MG63 (cell line): Measurements from ENCODE around the gene KIF3A. TPM values are rescaled to one million over a fixed set of nuclear protein-coding genes. Genes with fewer than 3 reads are reported as not detected.

Experiments
- DNase-seq: peaks from one replicate; pipeline ENCODE4 v3.0.0-alpha.2; 2020
- H3K27me3 ChIP-seq: fragments of 250-450 bp; sonication (Bioruptor Pico); 2 replicates; pipeline ENCODE4 v1.5.1; 2020; ENCODE audit warnings: mild to moderate bottlenecking, moderate library complexity
- H3K36me3 ChIP-seq: fragments of 250-450 bp; sonication (Bioruptor Pico); 2 replicates; pipeline ENCODE4 v1.5.1; 2020; ENCODE audit warnings: mild to moderate bottlenecking, moderate library complexity
- H3K4me3 ChIP-seq: fragments of 250-450 bp; sonication (Bioruptor Pico); 2 replicates; pipeline ENCODE4 v1.5.1; 2020; ENCODE audit warnings: mild to moderate bottlenecking, moderate library complexity
- H3K9me3 ChIP-seq: fragments of 250-450 bp; sonication (Bioruptor Pico); 2 replicates; pipeline ENCODE4 v1.5.1; 2020; ENCODE audit warnings: mild to moderate bottlenecking, moderate library complexity
- total RNA-seq: library from RNA; depleted of rRNA; stranded (reverse); fragments of >200 nt; shearing (Covaris generic); gene quantifications from 2 replicates; pipeline ENCODE4 v1.2.3, GENCODE V29; 2014; ENCODE audit warnings: low replicate concordance

The KIF3A gene
- total RNA-seq, 1 experiment from 2014 or later: 5.3 TPM

DNA sequence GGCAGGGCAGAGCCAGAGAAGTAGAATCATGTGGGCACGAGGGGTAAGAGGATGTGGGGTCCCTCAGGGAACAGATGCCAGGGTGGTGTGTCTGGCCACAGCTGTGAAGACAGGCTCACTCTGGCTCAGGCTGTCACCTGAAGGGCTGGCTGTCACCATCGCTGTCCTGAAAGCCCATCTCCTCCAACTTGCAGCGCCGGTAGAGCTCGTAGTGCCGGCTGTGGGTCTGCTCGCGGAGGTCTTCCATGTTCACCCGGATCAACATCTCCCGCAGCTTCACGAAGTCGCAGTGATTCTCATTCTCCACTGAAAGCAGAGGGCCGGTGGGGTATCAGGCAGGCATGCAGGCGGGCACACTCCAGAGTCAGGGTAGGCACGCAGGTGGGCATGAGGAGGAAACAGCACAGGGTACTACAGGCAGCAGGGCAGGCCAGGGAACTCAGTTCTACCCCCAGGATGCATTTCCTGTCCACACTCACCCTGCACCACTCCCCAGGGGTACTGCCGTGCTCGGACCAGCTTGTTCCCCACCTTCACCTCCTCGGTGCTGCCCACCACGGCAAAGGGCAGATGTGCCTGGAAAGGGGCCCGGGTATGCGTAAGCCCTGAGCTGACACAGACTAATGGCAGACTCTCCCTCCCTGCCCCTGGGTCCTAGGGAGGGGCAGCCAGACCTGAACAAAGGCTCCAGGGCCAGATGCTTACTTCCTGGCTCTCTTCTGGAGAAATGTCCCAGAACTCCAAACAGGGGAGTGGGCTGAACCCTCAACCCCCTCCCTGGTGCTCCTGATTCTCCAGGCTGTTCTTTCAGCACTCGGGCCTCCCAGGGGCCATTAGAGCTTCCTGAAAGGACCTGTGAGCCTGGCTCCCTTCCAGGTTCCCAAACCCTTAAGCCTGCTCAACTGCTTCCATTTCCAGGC lies 24.2 kb upstream of the KIF3A start:
- Histone ChIP-seq H3K36me3 (peaks cover 68% of the 10 kb centered on the region), H3K27me3 (no peaks in the 10 kb centered on the region), H3K4me3 (no peak overlapping the region), H3K9me3 (no peaks in the 10 kb centered on the region)
- DNase-seq: no peak

DNA sequence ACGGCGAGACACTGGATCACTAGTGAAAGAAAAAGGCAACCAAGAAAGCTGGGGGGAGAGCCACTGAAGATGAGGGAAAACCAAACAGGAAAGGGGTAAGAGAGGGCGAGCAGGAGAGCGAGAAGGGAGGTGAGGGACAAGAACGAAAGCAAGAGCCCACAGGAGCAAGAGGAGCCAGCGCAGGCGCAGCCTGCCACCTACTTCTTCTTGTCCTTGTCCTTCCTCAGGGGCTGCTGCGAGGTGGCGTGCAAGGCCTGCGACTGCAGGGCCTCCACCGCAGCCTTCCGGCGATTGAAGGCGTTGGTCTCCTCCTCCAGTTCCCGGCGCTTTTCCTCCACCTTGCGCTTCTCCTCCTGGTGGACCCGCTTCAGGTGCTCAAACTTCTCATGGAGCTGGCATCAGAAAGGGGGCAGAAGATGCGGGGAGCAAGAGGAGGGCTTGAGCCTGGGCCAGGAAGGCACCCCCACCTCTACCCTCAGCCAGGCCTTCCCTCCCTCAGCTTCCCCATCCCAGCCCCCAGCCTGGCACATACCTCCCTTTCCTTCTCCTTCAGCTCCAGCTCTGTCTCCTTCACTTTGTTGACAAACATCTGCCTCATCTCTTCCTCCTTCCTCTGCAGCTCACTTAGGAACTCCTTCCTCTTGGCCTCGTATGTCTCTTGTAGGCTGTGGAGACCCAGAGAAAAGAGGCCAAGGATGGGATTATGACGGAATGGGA lies 23.4 kb upstream of the KIF3A start:
- no peaks in the 10 kb centered on the region for H3K27me3 ChIP-seq
- H3K36me3 ChIP-seq: peaks cover 72% of the 10 kb centered on the region
- H3K9me3 ChIP-seq: no peaks in the 10 kb centered on the region
- DNase-seq: no peak
- H3K4me3 ChIP-seq: no peak overlapping the region

DNA sequence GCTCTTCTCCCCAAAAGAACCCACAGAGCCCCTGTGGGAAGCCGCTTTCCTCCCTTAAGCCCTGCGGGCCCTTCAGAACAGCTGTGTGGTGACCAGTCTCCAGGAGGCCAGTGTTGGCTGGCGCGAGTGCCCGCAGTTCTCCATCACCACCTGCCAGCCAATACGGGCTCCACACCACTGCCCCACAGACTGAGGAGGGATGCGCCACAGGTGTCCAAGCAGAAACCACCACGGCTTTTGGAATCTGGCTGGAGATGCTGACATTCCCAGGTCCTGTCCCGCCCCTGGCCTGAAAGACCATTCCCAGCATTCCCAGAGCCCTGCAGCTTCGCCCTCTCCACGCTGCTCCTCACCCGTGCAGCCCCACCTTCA lies 22.7 kb upstream of the KIF3A start:
- Histone ChIP-seq H3K27me3 (no peaks in the 10 kb centered on the region), H3K4me3 (no peak overlapping the region), H3K9me3 (no peaks in the 10 kb centered on the region), H3K36me3 (peaks cover 67% of the 10 kb centered on the region)
- DNase-seq: no peak

DNA sequence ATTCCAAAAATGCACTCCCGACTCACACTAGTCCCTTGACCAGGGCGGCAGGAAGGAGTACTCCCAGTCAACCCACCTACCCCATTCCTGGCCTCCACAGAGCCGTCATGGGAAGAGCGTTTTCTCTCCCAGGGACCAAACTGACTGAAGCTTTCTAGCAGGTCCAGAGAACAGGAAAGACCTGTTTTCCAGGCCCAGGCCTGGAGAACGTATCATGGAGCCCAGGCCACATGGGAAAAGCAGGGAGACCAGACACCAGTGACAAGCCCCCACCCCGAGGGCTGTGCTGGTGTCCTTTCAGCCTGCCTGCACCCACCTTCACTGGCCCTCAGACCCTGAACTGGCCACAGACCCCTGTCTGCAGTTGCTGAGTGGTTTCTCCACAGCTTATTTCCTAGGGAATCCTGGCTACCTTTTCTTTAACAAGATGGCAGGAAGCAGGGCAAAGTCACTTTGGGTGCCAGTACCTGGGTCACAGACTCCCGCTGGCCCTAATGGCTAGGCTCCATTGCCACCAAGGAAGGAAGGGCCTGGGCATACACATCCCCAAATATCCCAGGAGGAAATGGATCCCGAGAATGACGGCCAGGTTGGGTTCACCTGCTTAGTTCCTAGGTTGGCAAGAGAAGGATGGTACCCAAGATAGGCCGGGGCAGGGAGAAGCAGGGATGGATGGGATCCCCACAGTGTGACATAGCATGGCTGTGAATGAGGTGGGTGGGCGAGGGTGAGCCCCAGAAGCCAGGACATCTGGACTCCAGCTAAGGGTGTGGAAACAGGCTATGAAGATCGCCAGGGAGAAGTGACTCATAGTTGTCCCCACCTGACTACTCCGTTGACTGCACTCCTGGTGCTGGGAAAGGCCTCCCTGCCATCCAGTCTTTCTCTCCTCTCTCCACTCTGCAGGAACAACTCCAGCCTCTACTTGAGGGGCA lies 22.0 kb upstream of the KIF3A start:
- Histone ChIP-seq H3K4me3 (no peak overlapping the region), H3K9me3 (no peaks in the 10 kb centered on the region), H3K36me3 (peaks cover 60% of the 10 kb centered on the region), H3K27me3 (no peaks in the 10 kb centered on the region)
- DNase-seq: no peak

DNA sequence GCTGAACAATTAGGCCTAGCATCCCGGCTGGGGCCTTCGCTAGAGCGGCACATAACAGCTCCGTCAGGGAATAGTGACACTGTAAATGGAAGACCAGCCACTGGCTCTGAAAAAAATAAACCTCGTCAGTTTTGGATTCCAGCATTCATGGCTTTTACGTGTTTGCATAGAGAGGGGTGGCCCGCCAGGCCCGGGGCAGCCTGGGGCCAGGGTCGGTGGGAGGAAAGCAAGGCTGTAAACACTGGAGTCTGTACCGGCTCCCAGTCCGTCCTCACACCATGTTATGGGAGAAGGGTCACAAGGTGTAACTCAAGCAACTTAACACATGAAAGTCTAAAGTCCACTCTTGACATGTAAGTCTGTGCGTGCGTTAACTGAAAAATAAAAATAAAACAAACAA lies 21.1 kb upstream of the KIF3A start:
- DNase-seq: no peak

DNA sequence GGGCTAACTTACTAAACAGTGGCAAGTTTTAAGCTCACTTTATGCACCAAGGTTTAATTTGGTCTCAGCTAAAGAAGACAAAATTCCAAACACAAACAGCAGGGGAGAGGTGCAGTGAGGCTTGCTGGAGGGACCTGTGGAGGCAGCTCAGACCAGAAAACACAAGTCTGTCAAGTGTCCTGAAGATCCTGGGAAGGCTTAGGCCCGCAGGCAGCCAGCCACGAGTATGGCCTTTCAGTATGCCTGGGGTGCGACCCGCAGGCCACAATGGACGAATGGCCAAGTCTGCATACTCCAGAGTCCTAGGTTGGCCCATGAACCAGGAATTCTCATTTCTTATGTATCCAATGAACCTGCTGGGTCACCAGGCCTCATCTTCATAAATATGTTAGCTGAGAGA lies 19.2 kb upstream of the KIF3A start:
- no peak for DNase-seq
- Histone ChIP-seq H3K27me3 (no peaks in the 10 kb centered on the region), H3K9me3 (no peaks in the 10 kb centered on the region), H3K36me3 (peaks cover 33% of the 10 kb centered on the region), H3K4me3 (no peak overlapping the region)

More for the DNA sequence above, 21.1 kb upstream of the KIF3A start:
- no peak overlapping the region for H3K4me3 ChIP-seq
- H3K27me3 ChIP-seq: no peaks in the 10 kb centered on the region
- peaks cover 51% of the 10 kb centered on the region for H3K36me3 ChIP-seq
- H3K9me3 ChIP-seq: no peaks in the 10 kb centered on the region

DNA sequence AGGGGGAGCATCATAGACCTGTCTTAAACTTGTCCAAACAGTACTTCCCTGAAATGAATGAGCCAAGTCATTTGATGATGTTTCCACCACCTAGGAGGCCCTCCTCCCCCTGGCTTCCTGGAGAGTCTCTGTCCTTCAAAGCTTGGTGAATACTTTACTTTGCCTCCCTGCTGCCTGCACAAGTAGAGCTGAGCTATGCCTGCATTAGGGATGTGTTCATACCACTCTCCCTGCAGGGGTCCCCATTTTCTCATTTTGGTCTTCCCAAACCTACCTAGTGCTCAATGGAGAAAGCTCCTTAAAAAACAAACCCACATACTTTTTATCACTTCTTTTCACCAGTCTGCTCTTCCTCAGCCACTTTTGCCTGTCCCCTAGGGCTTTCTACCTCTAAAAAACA lies 17.6 kb upstream of the KIF3A start:
- Histone ChIP-seq H3K4me3 (no peak overlapping the region), H3K36me3 (peaks cover 23% of the 10 kb centered on the region), H3K9me3 (no peaks in the 10 kb centered on the region), H3K27me3 (no peaks in the 10 kb centered on the region)
- no peak for DNase-seq

DNA sequence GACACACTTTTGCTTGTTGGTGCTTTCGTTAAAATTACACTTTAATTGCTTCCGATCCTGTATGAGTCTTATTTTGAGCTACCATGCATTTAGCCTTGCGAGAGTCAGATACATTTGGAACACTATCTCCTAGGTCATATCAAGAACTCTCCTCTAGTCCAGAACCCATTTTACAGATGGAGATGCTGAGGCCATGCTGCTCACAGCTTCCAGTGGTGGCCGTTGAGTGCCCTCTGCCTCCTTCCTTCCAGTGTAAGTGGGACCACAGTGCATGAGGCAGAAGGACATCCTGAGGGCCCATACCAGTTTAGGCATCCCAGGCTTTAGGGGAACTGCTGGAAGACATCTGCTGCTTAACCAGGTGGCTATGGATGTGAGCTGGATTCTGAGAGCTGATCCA lies 16.8 kb upstream of the KIF3A start:
- no peak for DNase-seq
- H3K9me3 ChIP-seq: no peaks in the 10 kb centered on the region
- H3K27me3 ChIP-seq: no peaks in the 10 kb centered on the region
- no peak overlapping the region for H3K4me3 ChIP-seq
- peaks cover 15% of the 10 kb centered on the region for H3K36me3 ChIP-seq

DNA sequence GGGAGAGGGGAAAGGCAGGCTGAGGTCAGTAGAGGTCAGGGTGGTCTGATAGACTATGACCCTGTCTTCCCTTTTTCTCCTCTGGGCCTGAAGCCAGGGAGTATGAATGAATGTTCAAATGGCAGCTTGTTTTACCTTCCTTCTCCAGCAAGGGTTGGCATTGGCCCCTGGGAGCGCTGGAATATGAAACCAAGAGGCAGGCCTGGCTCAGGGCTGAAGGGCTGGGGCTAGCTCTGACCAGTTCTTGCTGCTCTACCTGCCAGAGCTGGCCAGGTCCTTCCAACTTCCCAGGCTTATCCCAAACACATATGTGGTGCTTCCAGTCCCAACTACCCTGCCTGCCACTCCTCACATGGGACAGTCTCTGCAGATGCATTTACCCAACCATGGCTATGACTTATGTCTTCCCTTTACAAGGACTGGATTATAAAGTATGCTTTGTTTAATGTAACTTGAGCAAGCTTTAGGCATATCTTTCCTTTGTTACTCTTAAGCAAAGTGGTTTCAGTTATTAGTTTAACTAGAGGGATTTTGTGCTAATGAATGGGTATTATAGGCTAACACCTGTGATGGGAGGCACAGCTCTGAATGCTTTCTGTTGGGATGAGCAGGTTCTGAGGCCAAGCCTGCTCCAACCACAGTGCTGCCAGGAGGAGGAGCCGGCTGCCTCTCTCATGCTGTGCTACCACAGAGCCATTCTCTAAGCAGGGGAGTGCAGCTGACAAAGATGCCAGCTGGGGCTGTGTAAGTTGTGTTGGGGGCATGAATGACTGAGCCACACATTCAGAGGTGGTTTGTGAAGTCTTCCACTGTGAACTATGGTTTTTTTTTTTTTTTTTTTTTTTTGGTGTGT lies 16.0 kb upstream of the KIF3A start:
- DNase-seq: no peak
- Histone ChIP-seq H3K27me3 (no peaks in the 10 kb centered on the region), H3K4me3 (no peak overlapping the region), H3K9me3 (no peaks in the 10 kb centered on the region), H3K36me3 (peaks cover 13% of the 10 kb centered on the region)

DNA sequence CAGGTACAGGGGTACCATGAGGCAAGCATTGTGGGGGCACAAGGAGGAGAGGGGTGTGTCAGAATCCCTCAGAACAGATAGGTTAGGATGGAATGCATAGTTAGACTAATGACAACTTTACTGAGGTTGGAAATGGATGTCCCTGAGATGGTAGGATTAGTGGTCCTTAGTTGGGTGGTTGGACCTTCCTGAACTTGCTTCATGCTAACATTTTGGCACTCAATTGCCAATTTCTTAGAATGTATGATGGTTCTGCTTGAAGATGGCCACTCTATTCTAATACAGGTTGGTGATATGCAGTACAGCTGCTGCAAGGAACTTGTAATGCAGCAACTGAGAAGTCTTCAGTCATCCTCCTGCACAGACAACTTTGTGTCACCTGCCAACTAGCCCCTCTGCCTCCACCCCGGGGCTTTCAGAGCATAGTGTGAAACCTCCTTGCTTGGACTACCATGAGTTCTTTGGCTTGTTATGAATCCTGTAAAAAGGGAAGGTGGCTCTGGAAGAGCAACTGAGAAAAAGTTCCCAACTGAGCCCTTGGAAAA lies 15.3 kb upstream of the KIF3A start:
- Histone ChIP-seq H3K4me3 (no peak overlapping the region), H3K36me3 (peaks cover 9% of the 10 kb centered on the region), H3K9me3 (no peaks in the 10 kb centered on the region), H3K27me3 (no peaks in the 10 kb centered on the region)
- DNase-seq: no peak

DNA sequence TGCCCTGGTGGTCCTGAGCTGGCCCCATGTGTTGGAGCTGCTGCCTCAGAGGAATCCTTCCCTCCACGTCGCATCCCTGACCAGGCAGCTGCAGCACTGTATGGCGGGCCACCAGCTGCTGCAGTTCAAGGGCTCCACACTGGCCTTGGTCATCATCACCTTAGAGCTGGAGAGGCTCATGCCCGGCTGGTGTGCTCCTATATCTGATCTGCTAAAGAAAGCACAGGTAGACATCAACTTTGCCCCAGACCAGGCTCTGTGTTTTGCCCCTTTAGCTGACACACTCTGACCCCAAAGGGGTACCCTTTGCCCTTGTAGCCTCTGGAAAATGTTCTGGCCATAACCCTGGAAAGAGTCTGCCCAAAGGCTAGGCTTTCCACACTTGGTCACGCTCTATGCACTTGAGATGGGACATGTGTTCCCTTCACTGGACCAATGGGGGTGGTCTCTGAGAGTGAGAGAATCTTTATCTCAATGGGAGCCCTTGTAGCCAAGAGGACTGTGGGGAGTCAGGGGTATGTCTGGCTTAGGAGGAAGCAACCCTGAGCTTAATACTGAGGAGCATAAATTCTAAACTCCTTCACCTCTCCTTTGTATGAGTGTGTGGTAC lies 14.7 kb upstream of the KIF3A start:
- no peak for DNase-seq
- peaks cover 4% of the 10 kb centered on the region for H3K36me3 ChIP-seq
- no peaks in the 10 kb centered on the region for H3K27me3 ChIP-seq
- H3K9me3 ChIP-seq: no peaks in the 10 kb centered on the region
- no peak overlapping the region for H3K4me3 ChIP-seq

DNA sequence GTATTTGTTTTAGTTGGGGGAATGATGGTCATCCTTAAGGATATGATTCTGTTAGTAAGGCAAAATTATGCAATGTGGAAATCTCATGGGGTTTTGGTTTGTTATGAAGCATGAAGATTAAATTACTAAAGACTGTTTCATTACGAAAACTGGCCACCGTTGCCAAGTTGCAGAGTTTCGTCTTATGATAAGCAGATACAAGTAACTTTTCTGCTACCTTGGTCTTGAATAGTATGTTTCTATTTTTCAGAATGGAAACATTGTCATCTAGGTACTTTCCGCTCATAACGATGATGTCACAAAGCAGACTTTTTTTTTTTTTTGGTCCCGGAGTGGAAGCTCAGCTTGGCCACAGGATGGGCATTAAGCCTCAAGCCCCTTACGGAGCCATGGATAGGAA lies 14.1 kb upstream of the KIF3A start:
- peaks cover 1% of the 10 kb centered on the region; the same call in 1 of the 2 replicates for H3K27me3 ChIP-seq

DNA sequence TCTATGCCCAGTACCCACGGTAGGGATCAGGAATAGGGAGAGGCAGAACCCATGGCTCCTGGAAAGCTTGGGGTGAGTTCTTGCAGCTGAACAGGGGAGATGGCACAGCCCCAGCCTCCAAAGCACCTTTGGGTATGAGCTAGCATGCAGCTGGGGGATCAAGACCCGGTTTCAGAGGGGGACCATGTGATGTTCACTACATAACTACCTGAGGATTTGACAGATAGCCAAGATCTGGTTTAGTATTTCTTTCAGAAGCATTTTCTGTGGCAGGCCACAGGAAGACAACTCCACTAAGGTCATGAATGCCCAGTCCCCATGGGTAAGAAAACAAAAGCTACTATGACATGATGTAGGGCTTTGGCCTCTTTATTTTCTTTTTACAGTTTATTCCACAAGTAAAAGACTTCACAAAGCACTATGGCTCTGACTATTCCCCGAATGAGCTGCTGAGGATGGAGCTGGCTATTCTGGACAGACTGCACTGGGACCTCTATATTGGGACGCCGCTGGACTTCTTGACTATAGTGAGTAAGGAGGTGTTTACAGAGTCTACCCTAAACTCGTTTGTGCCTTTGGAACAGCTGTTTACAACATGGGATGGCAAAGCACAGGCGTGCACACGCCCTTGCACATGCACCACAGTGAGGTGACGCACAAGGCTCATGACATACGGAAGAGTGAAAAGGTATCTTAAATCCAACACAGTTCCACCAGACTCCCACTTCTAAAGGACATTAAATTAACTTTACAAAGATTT lies 13.3 kb upstream of the KIF3A start:
- Histone ChIP-seq H3K9me3 (no peaks in the 10 kb centered on the region), H3K36me3 (no peaks in the 10 kb centered on the region; the same call in none of the 2 replicates), H3K27me3 (peaks cover 9% of the 10 kb centered on the region), H3K4me3 (no peak overlapping the region)
- no peak for DNase-seq

More for the DNA sequence above, 14.1 kb upstream of the KIF3A start:
- DNase-seq: no peak
- H3K36me3 ChIP-seq: peaks cover 3% of the 10 kb centered on the region
- H3K4me3 ChIP-seq: no peak overlapping the region
- no peaks in the 10 kb centered on the region for H3K9me3 ChIP-seq

DNA sequence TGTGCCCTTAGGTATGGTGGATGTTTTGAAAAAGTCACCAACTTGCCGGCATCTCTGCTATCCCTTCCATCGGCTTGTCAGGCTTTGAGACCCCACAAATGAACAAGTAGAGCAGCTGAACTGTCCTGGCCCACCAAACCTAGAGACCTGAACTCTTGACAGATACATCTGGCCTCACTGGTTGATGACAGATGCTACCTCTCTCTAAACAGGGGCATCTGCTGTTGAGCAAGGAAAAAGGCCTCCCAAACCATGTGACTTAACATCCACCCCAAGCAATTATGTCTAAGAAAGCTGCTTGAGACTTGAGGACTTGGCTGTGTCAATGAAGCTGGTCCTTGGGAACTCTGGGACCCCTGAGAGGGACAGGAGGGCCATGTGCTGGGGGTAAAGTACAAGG lies 12.2 kb upstream of the KIF3A start:
- Histone ChIP-seq H3K9me3 (no peaks in the 10 kb centered on the region), H3K36me3 (no peaks in the 10 kb centered on the region; the same call in none of the 2 replicates), H3K27me3 (peaks cover 11% of the 10 kb centered on the region), H3K4me3 (no peak overlapping the region)
- DNase-seq: no peak

DNA sequence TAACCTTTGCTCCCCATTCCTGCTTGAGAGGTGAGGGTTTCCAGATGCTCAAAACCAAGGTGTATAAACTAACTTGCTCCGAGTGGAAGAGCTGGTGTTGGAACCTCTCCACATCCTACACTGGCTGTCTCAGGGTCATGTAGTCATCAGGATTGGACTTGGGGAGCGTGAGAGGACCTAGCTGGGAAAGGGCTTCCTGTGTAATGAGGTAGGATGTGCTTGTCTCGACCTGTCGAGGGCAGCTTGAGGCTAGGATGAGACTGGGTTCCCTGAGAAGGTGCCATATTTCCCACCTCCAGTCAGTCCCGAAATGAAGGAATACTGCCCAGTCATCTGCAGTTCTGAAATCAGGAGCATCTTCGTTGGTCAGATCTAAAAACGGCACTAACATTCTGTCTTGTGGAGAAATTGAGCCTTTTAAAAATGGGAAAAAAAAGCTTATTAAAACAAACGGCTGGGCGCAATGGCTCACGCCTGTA lies 11.2 kb upstream of the KIF3A start:
- Histone ChIP-seq H3K27me3 (peaks cover 13% of the 10 kb centered on the region), H3K36me3 (no peaks in the 10 kb centered on the region), H3K9me3 (no peaks in the 10 kb centered on the region), H3K4me3 (no peak overlapping the region)
- no peak for DNase-seq
